Astrocyte of the cerebellum (primary cell): Measurements from ENCODE around the gene CSNK1A1.

Experiments
- DNase-seq: peaks from one replicate; pipeline ENCODE4 v3.0.0-alpha.2; 2011; ENCODE audit warnings: low read depth
- H3K4me3 ChIP-seq: 2 replicates; pipeline ENCODE4 v1.5.1; 2011; ENCODE audit warnings: mild to moderate bottlenecking, low read depth, low read length, moderate library complexity
- in situ Hi-C: cut with HindIII; loops from 2 replicates; pipeline ENCODE4 v1.10.0; 2017; ENCODE audit warnings: low sequenced_read_pairs
- TF ChIP-seq, protein P1 (sequence below): IDR thresholded peaks from 2 replicates; pipeline ENCODE4 v1.5.1; 2012; ENCODE audit warnings: low read length, low read depth, moderate library complexity, mild to moderate bottlenecking; ENCODE audit errors: missing control alignments

Gene CSNK1A1

DNA sequence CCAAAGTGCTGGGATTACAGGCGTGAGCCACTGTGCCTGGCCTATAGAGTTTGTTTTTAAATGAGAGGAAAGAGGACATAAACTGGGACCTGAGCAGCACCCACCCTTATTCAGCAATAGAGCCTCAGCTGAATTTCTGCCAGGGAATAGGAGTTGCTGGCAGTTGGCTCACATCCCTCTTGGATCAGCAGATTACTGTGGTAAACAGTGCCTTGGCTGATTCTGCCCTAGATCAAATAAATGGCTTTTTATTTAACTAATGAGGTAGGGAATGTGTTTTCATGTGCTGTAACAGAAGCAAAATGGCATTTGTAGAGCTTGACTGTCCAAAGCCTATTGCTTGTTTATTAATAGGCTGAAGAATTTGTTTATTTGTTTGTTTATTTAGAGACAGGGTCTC is 32.2 kb upstream of the CSNK1A1 start:
- no peak overlapping the region for H3K4me3 ChIP-seq
- DNase-seq, result peak; percentile 32
- in situ Hi-C loops, result no loop called here
- TF ChIP-seq, protein P1, sequence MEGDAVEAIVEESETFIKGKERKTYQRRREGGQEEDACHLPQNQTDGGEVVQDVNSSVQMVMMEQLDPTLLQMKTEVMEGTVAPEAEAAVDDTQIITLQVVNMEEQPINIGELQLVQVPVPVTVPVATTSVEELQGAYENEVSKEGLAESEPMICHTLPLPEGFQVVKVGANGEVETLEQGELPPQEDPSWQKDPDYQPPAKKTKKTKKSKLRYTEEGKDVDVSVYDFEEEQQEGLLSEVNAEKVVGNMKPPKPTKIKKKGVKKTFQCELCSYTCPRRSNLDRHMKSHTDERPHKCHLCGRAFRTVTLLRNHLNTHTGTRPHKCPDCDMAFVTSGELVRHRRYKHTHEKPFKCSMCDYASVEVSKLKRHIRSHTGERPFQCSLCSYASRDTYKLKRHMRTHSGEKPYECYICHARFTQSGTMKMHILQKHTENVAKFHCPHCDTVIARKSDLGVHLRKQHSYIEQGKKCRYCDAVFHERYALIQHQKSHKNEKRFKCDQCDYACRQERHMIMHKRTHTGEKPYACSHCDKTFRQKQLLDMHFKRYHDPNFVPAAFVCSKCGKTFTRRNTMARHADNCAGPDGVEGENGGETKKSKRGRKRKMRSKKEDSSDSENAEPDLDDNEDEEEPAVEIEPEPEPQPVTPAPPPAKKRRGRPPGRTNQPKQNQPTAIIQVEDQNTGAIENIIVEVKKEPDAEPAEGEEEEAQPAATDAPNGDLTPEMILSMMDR, result no peak

DNA sequence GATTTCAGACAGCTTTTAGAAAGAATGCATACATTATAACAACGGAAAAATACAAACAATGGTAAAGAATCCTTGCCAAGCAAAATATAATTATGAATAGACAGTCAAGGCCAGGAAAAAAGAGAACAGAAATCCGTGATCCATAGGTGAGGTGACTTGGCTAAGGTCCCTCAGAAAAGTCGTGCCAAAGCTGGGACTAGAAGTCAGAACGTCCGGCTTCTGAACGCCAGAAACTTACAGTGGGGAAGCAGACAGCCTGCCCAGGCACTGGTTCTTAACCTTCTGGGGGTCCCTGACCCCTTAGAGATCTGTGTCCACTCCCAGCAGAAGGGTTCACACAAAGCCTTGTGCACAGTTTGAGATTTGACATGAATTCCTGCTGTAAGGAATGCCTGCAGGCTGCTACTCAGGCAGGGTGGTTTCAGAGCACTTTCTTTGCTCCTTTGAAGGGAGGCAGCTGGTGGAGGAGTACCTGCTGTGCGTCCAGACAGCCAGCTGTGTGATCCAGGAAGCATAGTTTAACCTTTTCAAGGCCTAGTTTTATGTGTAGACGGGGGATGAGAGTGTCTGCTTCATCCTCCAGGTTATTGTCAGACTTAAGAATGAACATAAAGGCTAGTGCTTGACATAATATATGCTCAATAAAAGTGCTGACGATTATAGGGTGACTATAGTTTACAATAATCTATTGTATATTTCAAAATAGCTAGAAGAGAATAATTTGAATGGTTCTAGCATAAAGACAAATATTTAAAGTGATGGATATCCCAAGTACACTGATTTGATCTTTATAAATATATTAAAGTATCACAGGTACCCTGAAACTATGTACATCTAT is 30.9 kb upstream of the CSNK1A1 start:
- peak overlapping the region; percentile 39 for H3K4me3 ChIP-seq
- no peak for DNase-seq
- in situ Hi-C loops, result no loop called here
- TF ChIP-seq, protein P1, result no peak

DNA sequence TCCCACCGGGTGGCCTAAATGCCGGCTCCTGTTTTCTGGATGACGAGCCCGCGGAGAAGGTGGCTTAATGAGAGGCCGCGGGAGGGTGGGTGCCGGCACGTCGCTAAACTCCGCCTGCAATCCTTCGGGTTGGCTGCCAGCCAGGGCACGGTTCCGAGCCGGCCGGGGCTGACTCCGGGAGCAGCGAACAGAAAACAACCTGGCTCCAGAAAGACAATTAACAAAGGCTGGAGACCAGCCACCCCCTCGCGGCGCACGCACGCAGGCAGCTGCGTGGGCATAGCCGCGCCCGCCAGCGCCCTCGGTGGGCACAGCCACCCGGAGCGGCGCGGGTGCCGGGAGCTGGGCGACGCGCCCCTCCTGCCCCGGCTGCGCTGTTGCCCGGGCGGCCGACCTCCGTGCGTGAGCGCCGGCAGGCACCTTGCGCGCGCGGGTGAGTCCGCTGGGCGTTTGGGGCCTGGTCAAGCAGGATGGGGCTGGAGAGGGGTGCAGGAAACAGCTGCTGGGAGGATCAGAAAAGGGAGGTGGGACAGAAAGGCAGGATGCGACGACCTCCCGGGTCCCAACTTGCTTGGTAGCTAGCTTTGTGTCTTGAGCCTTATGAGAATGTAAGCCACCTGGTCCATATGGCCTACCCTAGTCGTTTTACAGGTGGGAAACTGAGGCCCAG is 30.1 kb upstream of the CSNK1A1 start, which contains the start of gene ARHGEF37:
TSS of gene ARHGEF37 (plus strand) at position 307 of the 670 bp plus-strand sequence. CDS start 16,272 bp downstream, outside the sequence.
- DNase-seq, result no peak
- in situ Hi-C loops, result no loop called here
- TF ChIP-seq, protein P1, result no peak
- peak within 1 kb of the TSS; percentile 39 for H3K4me3 ChIP-seq

DNA sequence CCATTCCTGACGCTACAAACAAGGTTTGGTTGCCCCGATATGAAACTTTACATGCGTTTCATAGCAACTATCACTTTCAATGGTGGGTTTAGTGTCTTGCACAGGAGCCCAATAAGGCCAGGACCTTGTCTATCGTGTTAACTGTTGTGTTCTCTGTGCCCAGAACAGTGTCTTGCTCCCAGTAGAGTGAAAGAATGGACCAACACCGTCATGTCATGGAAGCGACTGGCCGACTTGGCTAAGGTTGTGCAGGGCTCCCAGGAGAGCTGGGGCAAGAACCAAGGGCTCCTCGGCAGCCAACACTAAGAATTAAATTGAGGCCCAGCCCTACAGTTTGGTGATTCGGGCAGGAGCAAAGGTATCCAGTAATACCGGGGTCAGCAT is 29.6 kb upstream of the CSNK1A1 start:
- TF ChIP-seq, protein P1, result no peak
- in situ Hi-C loops, result no loop called here
- no peak for DNase-seq

DNA sequence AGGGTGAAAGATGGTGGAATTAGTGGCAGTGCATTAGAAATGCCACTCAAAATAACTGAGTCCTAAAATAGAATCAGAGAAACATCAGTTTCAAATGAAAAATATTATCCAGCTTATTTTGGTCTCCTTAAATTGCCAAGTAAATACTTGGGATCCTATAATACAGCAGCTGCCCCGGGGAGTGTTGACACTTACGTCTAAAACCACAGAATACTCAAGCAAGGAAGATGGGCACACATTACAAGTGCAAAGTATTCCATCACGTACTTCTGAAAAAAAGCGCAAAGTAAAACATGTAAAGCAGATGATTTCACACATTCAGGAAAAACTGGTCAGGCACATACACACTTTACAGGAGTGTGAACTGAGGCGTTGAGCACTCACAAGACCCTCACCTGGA is 27.7 kb upstream of the CSNK1A1 start:
- in situ Hi-C loops, result no loop called here
- DNase-seq, result no peak
- TF ChIP-seq, protein P1, result no peak
- no peak overlapping the region for H3K4me3 ChIP-seq

More for the DNA sequence above, 29.6 kb upstream of the CSNK1A1 start:
- peak overlapping the region; percentile 39 for H3K4me3 ChIP-seq

DNA sequence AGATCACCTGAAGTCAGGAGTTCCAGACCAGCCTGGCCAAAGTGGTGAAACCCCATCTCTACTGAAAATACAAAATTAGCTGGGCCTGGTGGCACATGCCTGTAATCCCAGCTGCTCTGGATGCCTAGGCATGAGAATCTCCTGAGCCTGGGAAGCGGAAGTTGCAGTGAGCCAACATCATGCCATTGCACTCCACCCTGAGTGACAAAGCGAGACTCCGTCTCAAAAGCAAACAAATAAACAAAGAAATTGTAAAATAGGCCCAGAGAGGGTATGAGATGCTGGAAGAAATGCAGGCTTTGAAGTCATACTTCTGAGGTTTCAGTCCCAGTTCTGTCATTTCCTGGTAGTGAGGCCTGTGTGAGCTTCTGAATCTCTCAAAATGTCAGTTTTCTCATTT is 24.8 kb upstream of the CSNK1A1 start:
- TF ChIP-seq, protein P1, result no peak
- H3K4me3 ChIP-seq, result no peak overlapping the region
- in situ Hi-C loops, result no loop called here
- DNase-seq, result no peak
